GM12873 (cell line): Measurements from ENCODE around the gene ZC3HAV1.

Experiments used
- TF ChIP-seq, protein P1 (sequence below): IDR thresholded peaks from 2 replicates; pipeline ENCODE4 v1.5.1; 2012; ENCODE audit warnings: low read depth, mild to moderate bottlenecking, moderate library complexity, low read length, control low read depth; ENCODE audit not compliant: insufficient read depth; ENCODE audit errors: missing control alignments

ZC3HAV1 gene

DNA sequence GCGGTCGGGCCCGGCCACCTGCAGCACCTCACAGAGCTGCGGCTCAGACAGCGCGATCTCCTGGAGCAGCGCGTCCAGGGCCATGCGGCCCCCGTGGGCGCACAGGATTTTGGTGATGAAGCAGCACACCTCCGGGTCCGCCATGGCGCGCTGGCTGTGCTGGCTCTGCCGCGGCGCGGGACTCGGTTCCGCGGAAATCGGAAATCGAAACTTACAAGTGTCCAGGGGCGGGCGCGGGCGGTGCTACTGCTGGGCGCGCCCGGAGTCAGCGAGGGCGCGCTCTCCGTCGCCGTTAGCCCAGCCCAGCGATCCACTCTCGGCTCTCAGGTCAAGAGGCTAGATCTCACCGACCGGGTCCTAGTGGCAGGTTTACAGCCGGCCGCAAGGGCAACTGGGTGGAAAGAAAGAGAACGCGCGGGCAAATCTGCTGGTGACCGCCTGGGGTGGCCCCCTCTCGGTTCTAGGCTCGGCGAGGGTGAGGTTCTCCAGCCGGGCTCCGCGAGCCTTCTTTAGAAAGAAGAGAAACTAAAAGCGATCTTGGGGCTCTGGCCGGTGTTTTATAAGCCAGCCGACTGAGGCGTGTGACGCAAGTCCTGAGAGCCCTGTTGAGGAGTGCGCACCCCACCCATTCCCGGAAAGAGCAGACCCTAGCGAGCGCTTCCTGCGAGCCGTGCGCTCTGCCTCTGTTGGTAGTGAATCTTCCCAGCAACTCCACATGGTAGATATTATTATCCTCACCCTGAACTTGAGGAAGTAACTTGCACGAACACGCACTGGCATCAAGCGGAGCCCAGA is at the start of gene ZC3HAV1:
Gene ZC3HAV1 (minus strand): TSS at position 533 of the 795 bp plus-strand sequence. CDS start 389 bp downstream, at position 144.
- TF ChIP-seq, protein P1, sequence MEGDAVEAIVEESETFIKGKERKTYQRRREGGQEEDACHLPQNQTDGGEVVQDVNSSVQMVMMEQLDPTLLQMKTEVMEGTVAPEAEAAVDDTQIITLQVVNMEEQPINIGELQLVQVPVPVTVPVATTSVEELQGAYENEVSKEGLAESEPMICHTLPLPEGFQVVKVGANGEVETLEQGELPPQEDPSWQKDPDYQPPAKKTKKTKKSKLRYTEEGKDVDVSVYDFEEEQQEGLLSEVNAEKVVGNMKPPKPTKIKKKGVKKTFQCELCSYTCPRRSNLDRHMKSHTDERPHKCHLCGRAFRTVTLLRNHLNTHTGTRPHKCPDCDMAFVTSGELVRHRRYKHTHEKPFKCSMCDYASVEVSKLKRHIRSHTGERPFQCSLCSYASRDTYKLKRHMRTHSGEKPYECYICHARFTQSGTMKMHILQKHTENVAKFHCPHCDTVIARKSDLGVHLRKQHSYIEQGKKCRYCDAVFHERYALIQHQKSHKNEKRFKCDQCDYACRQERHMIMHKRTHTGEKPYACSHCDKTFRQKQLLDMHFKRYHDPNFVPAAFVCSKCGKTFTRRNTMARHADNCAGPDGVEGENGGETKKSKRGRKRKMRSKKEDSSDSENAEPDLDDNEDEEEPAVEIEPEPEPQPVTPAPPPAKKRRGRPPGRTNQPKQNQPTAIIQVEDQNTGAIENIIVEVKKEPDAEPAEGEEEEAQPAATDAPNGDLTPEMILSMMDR, result peak; percentile 1

DNA sequence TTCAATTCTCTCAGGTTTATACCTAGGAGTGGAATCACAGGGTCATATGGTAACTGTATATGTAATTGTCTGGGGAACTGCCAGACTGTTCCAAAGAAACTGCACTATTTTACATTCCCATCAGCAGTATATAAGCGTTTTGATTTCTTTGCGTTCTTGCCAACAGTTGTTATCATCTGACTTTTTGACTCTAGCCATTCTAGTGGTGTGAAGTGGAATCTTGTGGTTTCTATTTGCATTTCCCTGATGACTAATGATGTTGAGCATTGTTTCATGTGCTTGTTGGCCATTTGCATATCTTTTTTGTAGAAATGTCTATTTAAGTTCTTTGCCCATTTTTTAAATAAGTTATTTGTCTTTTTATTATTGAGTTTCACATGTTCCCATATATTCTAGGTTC is 44.3 kb upstream of the ZC3HAV1 start:
- TF ChIP-seq, protein P1, result no peak

DNA sequence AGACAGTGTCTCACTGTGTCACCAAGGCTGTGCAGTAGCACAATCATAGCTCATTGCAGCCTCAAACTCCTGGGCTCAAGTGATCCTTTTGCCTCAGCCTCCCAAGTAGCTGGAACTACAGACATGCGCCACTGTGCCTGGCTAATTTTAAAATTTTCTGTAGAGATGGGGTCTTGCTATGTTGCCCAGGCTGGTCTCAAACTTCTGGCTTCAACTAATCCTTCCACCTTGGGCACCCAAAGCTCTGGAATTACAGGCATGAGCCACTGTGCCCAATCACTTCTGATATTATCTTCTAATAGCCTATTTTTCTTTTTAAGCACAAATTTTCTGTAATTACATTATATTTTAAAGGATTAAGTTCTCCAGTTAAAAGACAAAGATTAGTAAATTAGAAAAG is 42.6 kb upstream of the ZC3HAV1 start:
- TF ChIP-seq, protein P1, result no peak

DNA sequence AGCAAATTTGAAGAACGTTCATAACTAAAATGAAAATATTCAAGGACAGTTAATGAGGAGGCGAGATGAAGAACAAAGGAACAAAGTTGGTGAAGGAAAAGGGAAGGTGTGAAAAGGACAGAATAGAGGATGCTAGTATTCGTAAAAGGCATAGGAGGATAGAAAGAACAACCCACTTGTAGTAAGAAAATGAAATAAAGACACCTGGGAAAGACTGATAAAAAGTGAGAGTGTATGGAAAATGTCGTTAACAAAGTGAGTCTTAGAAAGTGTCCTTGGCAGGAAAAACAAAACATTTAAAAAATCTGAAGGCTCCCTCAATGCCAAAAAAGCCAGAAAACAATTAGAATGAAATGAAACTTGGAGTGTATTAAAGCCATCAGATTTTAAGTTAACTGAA is 29.6 kb upstream of the ZC3HAV1 start:
- TF ChIP-seq, protein P1, result no peak

DNA sequence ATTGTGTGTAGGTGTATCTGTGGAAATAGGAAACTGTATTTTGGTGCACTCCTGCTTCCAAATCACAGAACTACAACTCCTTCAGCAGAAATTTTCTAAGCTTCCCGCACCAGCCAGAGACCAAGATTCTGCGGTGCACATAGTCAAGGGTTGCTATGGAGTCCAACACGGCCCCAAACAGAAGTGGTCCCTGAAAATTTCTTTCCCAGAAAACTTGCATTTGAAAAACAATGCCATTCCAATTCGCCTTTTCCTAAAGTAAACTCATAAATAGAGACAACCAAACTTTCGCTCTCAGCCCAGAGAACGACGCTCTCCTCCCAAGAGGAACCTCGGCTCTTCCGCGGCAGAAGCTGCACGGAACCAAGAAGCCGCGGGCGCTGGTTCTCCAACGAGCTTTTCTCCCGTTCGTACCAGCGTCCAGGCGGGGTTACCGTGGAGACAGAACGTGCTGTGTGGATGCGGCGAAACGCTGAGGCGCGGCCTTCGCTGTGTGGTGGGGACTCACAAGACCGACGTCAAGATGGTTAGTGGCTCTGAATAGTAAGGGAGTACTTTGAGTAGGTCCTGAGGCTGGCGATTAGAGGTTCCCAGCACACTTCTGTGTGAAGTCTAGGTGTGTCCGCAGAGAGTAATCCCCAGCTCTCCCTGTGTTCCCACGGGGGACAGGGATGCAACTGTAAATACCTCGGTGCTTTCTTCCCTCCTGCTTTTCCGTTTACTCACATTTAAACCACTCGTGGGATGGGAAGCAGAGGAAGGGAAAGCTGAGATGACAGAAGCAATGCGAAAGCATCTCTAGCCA is 24.0 kb upstream of the ZC3HAV1 start:
- TF ChIP-seq, protein P1, result no peak

DNA sequence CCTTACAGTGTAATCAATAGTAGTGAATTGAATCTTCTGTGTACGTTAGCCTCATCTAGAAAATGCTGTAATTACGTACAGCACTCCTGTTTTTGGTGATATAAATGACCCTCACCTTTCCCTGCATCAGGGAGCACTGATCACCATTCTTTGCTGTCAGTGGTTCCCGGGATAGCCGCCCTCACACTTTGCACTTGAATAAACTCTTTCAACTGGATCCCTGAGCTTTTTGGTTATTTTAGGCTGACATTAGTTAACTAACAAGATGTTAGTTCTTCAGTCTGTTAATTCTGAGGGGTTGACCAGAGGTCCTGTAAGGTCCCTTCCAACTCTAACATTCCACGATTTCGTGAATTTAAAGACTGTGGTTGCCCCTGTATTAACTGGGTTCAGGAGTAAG is 23.4 kb upstream of the ZC3HAV1 start:
- TF ChIP-seq, protein P1, result no peak

DNA sequence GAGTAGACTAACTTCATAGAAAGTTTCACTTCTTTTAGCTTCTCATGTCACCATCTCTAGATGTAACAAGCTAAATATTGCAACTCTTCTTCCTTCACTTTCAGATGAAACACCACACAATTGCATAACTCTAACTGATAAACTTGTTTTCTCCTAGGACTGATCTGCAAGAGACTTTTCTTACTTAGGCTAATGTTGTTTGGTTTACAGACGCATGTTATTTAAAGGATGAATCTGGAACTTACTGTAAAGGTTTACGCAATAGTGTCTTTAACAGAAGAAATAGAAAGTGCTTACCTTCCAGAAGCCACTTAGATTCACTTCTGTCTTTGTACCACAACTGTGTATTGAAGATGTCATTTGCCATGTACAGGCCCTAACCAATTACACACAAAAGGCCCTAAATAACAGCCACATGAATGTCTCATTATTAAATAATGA is 22.1 kb upstream of the ZC3HAV1 start:
- TF ChIP-seq, protein P1, result no peak
